Astrocyte (in vitro differentiated cells and primary cell): ENCODE data around the gene ITPR2.

Source experiments
- EZH2 ChIP-seq: IDR thresholded peaks from 2 replicates; pipeline ENCODE4 v1.6.1; 2012; ENCODE audit warnings: mild to moderate bottlenecking, low read length, inconsistent platforms; ENCODE audit not compliant: insufficient read depth
- TF ChIP-seq, protein P1 (sequence below): IDR thresholded peaks from 2 replicates; pipeline ENCODE4 v1.5.1; 2011; ENCODE audit warnings: low read depth, mild to moderate bottlenecking, inconsistent platforms, low read length, moderate library complexity; ENCODE audit not compliant: insufficient read depth

DNA sequence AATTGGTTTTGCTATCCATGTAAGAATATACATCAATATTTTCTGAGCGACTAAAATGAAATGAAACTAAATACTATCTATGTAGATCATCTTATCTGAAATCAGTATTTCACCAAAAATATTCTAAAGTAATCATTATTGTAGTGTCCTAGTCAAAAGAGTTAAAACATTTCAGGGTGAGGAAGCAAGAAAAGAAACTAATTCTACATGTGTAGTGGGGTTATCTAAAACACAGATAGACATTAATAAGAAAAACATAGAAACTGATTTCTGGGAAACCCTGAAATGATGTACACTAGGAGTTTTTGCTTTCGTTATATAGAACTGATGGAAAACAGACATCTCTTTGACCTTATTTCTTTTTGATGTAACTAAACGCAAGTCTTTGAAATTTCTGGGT is 379.7 kb downstream of the ITPR2 start:
- TF ChIP-seq, protein P1, sequence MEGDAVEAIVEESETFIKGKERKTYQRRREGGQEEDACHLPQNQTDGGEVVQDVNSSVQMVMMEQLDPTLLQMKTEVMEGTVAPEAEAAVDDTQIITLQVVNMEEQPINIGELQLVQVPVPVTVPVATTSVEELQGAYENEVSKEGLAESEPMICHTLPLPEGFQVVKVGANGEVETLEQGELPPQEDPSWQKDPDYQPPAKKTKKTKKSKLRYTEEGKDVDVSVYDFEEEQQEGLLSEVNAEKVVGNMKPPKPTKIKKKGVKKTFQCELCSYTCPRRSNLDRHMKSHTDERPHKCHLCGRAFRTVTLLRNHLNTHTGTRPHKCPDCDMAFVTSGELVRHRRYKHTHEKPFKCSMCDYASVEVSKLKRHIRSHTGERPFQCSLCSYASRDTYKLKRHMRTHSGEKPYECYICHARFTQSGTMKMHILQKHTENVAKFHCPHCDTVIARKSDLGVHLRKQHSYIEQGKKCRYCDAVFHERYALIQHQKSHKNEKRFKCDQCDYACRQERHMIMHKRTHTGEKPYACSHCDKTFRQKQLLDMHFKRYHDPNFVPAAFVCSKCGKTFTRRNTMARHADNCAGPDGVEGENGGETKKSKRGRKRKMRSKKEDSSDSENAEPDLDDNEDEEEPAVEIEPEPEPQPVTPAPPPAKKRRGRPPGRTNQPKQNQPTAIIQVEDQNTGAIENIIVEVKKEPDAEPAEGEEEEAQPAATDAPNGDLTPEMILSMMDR, result no peak
- no peak for TF ChIP-seq EZH2
